ENCODE measurements around the gene XIRP2. TPM values are rescaled to one million over a fixed set of nuclear protein-coding genes. Genes with fewer than 3 reads are reported as not detected.

The XIRP2 gene
- polyA plus RNA-seq, 1 experiment, result 0.43 TPM

- ChIA-PET POLR2A (no interaction called here), CTCF (interaction anchor here (0.9 to 2.0 kb wide), 3 partner anchors 13 to 985 kb away, joined by 3 to 5 read pairs (median 4); no protein-coding TSS in a partner anchor)
- TF ChIP-seq CTCF (IDR thresholded peaks at IDR 0.05; ENCODE audit: low read depth, low read length), result no peak
- no peaks in the 10 kb centered on the region for H3K27me3 ChIP-seq (ENCODE audit: control insufficient read depth, insufficient read depth, low read length)
- no peak overlapping the region for H3K27ac ChIP-seq (ENCODE audit: low read depth, low read length)
- H3K9me3 ChIP-seq (ENCODE audit: control insufficient read depth, insufficient read depth, low read length), result no peaks in the 10 kb centered on the region
- DNase-seq (ENCODE audit: low read depth, low spot score), result no peak
- H3K4me3 ChIP-seq (ENCODE audit: low read depth, low read length), result no peak overlapping the region
These were observed 244.8 kb downstream of the XIRP2 start for GRCh38 chr2:167132906-167133555.

DNA sequence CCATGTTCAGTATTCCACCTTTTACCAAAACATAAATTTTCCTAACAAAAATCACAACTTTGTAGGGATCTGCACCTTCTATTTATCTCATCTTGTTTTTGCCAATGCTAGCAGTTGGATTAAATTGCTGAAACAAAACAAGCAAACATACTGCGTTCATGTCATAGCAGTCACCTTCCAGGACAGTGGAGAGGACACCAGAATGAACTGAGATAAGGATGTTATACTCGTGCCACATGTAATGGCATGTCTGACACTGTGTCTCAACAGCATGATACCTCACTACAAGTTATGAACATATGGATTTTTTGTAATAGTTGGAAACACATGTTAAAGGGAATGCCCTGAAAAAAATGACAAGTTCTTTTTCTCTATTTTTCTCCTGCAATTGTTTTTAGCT lies 245.3 kb downstream of the XIRP2 start:
- Histone ChIP-seq H3K27me3 (ENCODE audit: control insufficient read depth, insufficient read depth, low read length) (no peaks in the 10 kb centered on the region), H3K27ac (ENCODE audit: low read depth, low read length) (no peak overlapping the region), H3K9me3 (ENCODE audit: control insufficient read depth, insufficient read depth, low read length) (no peaks in the 10 kb centered on the region), H3K4me3 (ENCODE audit: low read depth, low read length) (no peak overlapping the region)
- POLR2A ChIA-PET, result no interaction called here
- no peak for TF ChIP-seq CTCF (IDR thresholded peaks at IDR 0.05; ENCODE audit: low read depth, low read length)
- CTCF ChIA-PET, result interaction anchor here (2.0 kb wide), 1 partner anchor 78 kb away, joined by 4 read pairs; no protein-coding TSS in a partner anchor
- DNase-seq (ENCODE audit: low read depth, low spot score), result no peak

GRCh38 chr2:167134381-167135072 lies 246.2 kb downstream of the XIRP2 start:
- H3K27me3 ChIP-seq (ENCODE audit: control insufficient read depth, insufficient read depth, low read length), result no peaks in the 10 kb centered on the region
- H3K4me3 ChIP-seq (ENCODE audit: low read depth, low read length), result no peak overlapping the region
- no peaks in the 10 kb centered on the region for H3K9me3 ChIP-seq (ENCODE audit: control insufficient read depth, insufficient read depth, low read length)
- no peak for TF ChIP-seq CTCF (IDR thresholded peaks at IDR 0.05; ENCODE audit: low read depth, low read length)
- H3K27ac ChIP-seq (ENCODE audit: low read depth, low read length), result no peak overlapping the region
- DNase-seq (ENCODE audit: low read depth, low spot score), result peak; percentile 50
- ChIA-PET POLR2A (no interaction called here), CTCF (interaction anchor here (2.0 kb wide), 1 partner anchor 77 kb away, joined by 4 read pairs; no protein-coding TSS in a partner anchor)

- no peak overlapping the region for H3K4me3 ChIP-seq (ENCODE audit: low read depth, low read length)
- ChIA-PET POLR2A (no interaction called here), CTCF (no interaction called here)
- peak overlapping the region; percentile 42 for H3K27ac ChIP-seq (ENCODE audit: low read depth, low read length)
- no peaks in the 10 kb centered on the region for H3K9me3 ChIP-seq (ENCODE audit: control insufficient read depth, insufficient read depth, low read length)
- no peak for DNase-seq (ENCODE audit: low read depth, low spot score)
- TF ChIP-seq CTCF (IDR thresholded peaks at IDR 0.05; ENCODE audit: low read depth, low read length), result no peak
- no peaks in the 10 kb centered on the region for H3K27me3 ChIP-seq (ENCODE audit: control insufficient read depth, insufficient read depth, low read length)
These were observed 247.4 kb downstream of the XIRP2 start for GRCh38 chr2:167135706-167136105.
